Heart left ventricle (tissue), 13 donors: Measurements from ENCODE around the gene ORC4.

ENCODE experiments used
- POLR2A ChIP-seq, 2 donors: fragments of 450-650 bp; IDR thresholded peaks; one replicate each; pipeline ENCODE4 v1.6.1; 2017; ENCODE audit warnings: antibody characterized with exemption in 2 of 2, mild to moderate bottlenecking in 2 of 2, moderate library complexity in 2 of 2
- TF ChIP-seq, protein P1 (sequence below), 12 donors: fragments of 200-600 bp; sonication (generic) in 4 of 12; IDR thresholded peaks; one replicate each; pipeline versions ENCODE4 v1.5.0 to v1.8.0; 2018 to 2022; ENCODE audit warnings: antibody characterized with exemption in 12 of 12, mild to moderate bottlenecking in 5 of 12
- donor health status: ischemic (EF 13 %, LVEDD 7.1; RV severe dilation, severe dysfunction).
- donor health status: DM: no; HTN: yes; CAD: no.
- donor health status: DM: no; HTN: no; CAD: no.
- donor health status: ischemic (EF 25% LVEDD 6.9; RV normal size, moderate dysfunction).
- donor health status: ischemic (EF 25% LVEDD 5.7; RV mildly dilated, moderate dysfunction).
- donor health status: ischemic (EF 35%, LVEDD 5.7; RV mildly dilated, moderate dysfunction).
- donor health status: nonischemic (EF 11% LVEDD 7.7; RV severe dilation, severe dysfunction).
- donor health status: DM: yes; HTN: yes; CAD: no.
- donor health status: PGD.
- donor health status: ischemic (EF 29% LVEDD 5.4; RV normal size, mild dysfunction).
- donor health status: nonischemic (EF 23%, LVEDD 6.1; RV moderate dilation, normal function).

DNA sequence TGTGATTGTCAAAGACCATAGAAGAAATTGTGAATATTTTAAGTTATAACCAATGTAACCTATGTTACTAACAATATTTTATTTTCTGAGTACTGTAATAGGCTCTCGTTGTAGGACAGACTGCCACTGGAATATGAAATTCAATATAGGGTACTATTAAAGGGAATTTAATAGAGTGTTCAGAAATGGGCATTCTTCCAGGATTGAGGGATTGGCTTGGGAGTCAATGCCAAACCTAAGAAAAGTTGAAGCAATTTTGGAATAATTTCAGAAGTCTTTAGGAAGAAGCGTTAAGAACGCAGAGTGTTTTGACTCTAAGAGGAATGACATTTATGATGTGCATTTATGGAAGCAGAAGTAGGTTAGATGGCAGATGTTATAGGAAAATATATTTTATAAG, 96.7 kb downstream of the ORC4 start:
- TF ChIP-seq POLR2A (IDR thresholded peaks at IDR 0.05): no peak
- TF ChIP-seq, protein P1, sequence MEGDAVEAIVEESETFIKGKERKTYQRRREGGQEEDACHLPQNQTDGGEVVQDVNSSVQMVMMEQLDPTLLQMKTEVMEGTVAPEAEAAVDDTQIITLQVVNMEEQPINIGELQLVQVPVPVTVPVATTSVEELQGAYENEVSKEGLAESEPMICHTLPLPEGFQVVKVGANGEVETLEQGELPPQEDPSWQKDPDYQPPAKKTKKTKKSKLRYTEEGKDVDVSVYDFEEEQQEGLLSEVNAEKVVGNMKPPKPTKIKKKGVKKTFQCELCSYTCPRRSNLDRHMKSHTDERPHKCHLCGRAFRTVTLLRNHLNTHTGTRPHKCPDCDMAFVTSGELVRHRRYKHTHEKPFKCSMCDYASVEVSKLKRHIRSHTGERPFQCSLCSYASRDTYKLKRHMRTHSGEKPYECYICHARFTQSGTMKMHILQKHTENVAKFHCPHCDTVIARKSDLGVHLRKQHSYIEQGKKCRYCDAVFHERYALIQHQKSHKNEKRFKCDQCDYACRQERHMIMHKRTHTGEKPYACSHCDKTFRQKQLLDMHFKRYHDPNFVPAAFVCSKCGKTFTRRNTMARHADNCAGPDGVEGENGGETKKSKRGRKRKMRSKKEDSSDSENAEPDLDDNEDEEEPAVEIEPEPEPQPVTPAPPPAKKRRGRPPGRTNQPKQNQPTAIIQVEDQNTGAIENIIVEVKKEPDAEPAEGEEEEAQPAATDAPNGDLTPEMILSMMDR (IDR thresholded peaks at IDR 0.05): no peak
